Psoas muscle (tissue), 8 donors: ENCODE results near the gene PDZRN4. TPM values are rescaled to one million over a fixed set of nuclear protein-coding genes. Genes with fewer than 3 reads are reported as not detected.

Source experiments
- ATAC-seq, 4 donors: fragments of 200-7000 bp; cut with Tn5 transposase; one replicate each; pipeline ENCODE4 v1.9.1; 2020; ENCODE audit warnings: moderate library complexity in 3 of 4, mild to moderate bottlenecking in 2 of 4
- DNase-seq, 2 donors: peaks; one replicate each; pipeline ENCODE4 v3.0.0-alpha.2; 2020
- H3K27ac ChIP-seq: fragments of 200-600 bp; one replicate; pipeline ENCODE4 v1.8.0; 2022
- H3K27me3 ChIP-seq, 3 donors: fragments of 200-600 bp in 1 of 3; one replicate each; pipeline versions ENCODE4 v1.6.1 to v1.8.0; 2013 to 2022; ENCODE audit warnings: low read length in 2 of 3, mild to moderate bottlenecking in 2 of 3, moderate library complexity in 1 of 3; ENCODE audit not compliant: insufficient read depth in 3 of 3
- H3K36me3 ChIP-seq, 2 donors: fragments of 200-600 bp in 1 of 2; one replicate each; pipeline versions ENCODE4 v1.6.1 to v1.8.0; 2013 to 2022; ENCODE audit warnings: low read depth in 1 of 2, mild to moderate bottlenecking in 1 of 2, moderate library complexity in 1 of 2; ENCODE audit not compliant: insufficient read depth in 1 of 2
- H3K4me1 ChIP-seq: fragments of 200-600 bp; one replicate; pipeline ENCODE4 v1.8.0; 2022
- H3K4me3 ChIP-seq: fragments of 200-600 bp; one replicate; pipeline ENCODE4 v1.8.0; 2022; ENCODE audit warnings: mild to moderate bottlenecking
- H3K9me3 ChIP-seq: fragments of 200-600 bp; one replicate; pipeline ENCODE4 v1.8.0; 2022
- WGBS, 3 donors: extraction: QIAGEN DNeasy Blood & Tissue Kit; methylation state at CpG; one replicate each; pipeline versions ENCODE4 v1.1.6 to v1.1.7; 2013; 5-methylcytosine and 5-hydroxymethylcytosine counted together
- intact Hi-C, 2 donors: fragments of 100-400 bp; cut with DNase I; formaldehyde crosslinking; loops; one replicate each; pipeline versions ENCODE4 v1.11.0 to v1.14.2; 2022
- polyA plus RNA-seq, 3 donors: library from polyadenylated mRNA; stranded (reverse); fragments of 200-250 nt; gene quantifications; one replicate each; pipeline ENCODE4 v1.2.3, GENCODE V29; 2013
- total RNA-seq, 4 donors: library from RNA; stranded (reverse); fragmentation: NEBNext Ultra II Directional in 2 of 4; extraction: Animal tissue kit (Norgen Biotek cat#: 25700) in 2 of 4; gene quantifications; one replicate each; pipeline versions ENCODE4 v1.2.1 to v1.2.4, GENCODE V29; 2021 to 2023
- TF ChIP-seq, protein P1 (sequence below): fragments of 200-600 bp; IDR thresholded peaks from one replicate; pipeline ENCODE4 v1.8.0; 2022; ENCODE audit warnings: antibody characterized with exemption
- donor health status: healthy with polysubstance abuse.
- donor health status: DM: no; HTN: no; CAD: no; lungs with moderate emphysema.
- donor health status: Bipolar disorder and iron deficiency.
- donor health status: healthy.
- donor health status: DM: yes; HTN: yes; CAD: no.
- donor health status: DM: no; HTN: no; CAD: no.
- donor health status: DM: no; HTN: no; CAD: no.
- donor health status: DM: yes; HTN: yes; CAD: no.

PDZRN4 gene
- total and polyA plus RNA-seq, 7 donors, result 0.11 to 0.39 (median 0.20) TPM; not detected in 1

- intact Hi-C loops, result no loop called here
- WGBS, 3 donors, result 70 to 72% (median 71%) methylated on average over 10 of the region's 10 CpGs
- no peak for DNase-seq
- no peaks in the 10 kb centered on the region for H3K4me1 ChIP-seq
- ATAC-seq, result no peak
- H3K9me3 ChIP-seq, result no peaks in the 10 kb centered on the region
- no peaks in the 10 kb centered on the region for H3K27me3 ChIP-seq
- H3K36me3 ChIP-seq, result no peaks in the 10 kb centered on the region
- no peak overlapping the region for H3K27ac ChIP-seq
- H3K4me3 ChIP-seq, result no peak overlapping the region
- TF ChIP-seq, protein P1, sequence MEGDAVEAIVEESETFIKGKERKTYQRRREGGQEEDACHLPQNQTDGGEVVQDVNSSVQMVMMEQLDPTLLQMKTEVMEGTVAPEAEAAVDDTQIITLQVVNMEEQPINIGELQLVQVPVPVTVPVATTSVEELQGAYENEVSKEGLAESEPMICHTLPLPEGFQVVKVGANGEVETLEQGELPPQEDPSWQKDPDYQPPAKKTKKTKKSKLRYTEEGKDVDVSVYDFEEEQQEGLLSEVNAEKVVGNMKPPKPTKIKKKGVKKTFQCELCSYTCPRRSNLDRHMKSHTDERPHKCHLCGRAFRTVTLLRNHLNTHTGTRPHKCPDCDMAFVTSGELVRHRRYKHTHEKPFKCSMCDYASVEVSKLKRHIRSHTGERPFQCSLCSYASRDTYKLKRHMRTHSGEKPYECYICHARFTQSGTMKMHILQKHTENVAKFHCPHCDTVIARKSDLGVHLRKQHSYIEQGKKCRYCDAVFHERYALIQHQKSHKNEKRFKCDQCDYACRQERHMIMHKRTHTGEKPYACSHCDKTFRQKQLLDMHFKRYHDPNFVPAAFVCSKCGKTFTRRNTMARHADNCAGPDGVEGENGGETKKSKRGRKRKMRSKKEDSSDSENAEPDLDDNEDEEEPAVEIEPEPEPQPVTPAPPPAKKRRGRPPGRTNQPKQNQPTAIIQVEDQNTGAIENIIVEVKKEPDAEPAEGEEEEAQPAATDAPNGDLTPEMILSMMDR, result no peak
These were observed 100.2 kb downstream of the PDZRN4 start for GRCh38 chr12:41288142-41288811.

GRCh38 chr12:41289501-41289900 lies 101.4 kb downstream of the PDZRN4 start:
- ATAC-seq (no peak), DNase-seq (no peak)
- Histone ChIP-seq H3K36me3 (no peaks in the 10 kb centered on the region), H3K4me1 (no peaks in the 10 kb centered on the region), H3K27ac (no peak overlapping the region), H3K9me3 (no peaks in the 10 kb centered on the region), H3K27me3 (no peaks in the 10 kb centered on the region), H3K4me3 (no peak overlapping the region)
- intact Hi-C loops, result no loop called here
- TF ChIP-seq, protein P1, result no peak
- 74 to 84% (median 74%) methylated on average over 3 of the region's 3 CpGs for WGBS, 3 donors

- intact Hi-C loops, result no loop called here
- Histone ChIP-seq H3K27me3 (no peaks in the 10 kb centered on the region), H3K36me3 (no peaks in the 10 kb centered on the region), H3K9me3 (no peaks in the 10 kb centered on the region), H3K4me1 (no peaks in the 10 kb centered on the region), H3K27ac (no peak overlapping the region), H3K4me3 (no peak overlapping the region)
- TF ChIP-seq, protein P1, result no peak
- ATAC-seq, result no peak
- WGBS, 3 donors, result 79 to 85% (median 80%) methylated on average over 6 of the region's 6 CpGs
- DNase-seq, result no peak
These were observed 104.9 kb downstream of the PDZRN4 start for GRCh38 chr12:41293011-41293410.

GRCh38 chr12:41293461-41293860 lies 105.3 kb downstream of the PDZRN4 start:
- TF ChIP-seq, protein P1, result no peak
- Histone ChIP-seq H3K4me1 (no peaks in the 10 kb centered on the region), H3K36me3 (no peaks in the 10 kb centered on the region), H3K27me3 (no peaks in the 10 kb centered on the region), H3K9me3 (no peaks in the 10 kb centered on the region), H3K4me3 (no peak overlapping the region), H3K27ac (no peak overlapping the region)
- WGBS, 3 donors, result 75 to 88% (median 84%) methylated on average over 1 of the region's 1 CpG
- DNase-seq (no peak), ATAC-seq (no peak)
- intact Hi-C loops, result no loop called here

- TF ChIP-seq, protein P1, result no peak
- Histone ChIP-seq H3K27ac (no peak overlapping the region), H3K27me3 (no peaks in the 10 kb centered on the region), H3K4me3 (no peak overlapping the region), H3K36me3 (no peaks in the 10 kb centered on the region), H3K9me3 (no peaks in the 10 kb centered on the region), H3K4me1 (no peaks in the 10 kb centered on the region)
- WGBS, 3 donors, result 78 to 85% (median 84%) methylated on average over 5 of the region's 5 CpGs
- intact Hi-C loops, result no loop called here
- ATAC-seq (no peak), DNase-seq (no peak)
These were observed 114.9 kb downstream of the PDZRN4 start for GRCh38 chr12:41302979-41303403.
